D721Med (cell line): ENCODE data around the gene ONECUT3.
"Not testable (repeated sequence)": the region's sequence is repeated elsewhere in the genome, so short reads cannot be mapped to it uniquely, and the experiment has no call there.

Source experiments
- DNase-seq: peaks from one replicate; pipeline ENCODE4 v3.0.0; 2011; ENCODE audit warnings: low spot score; ENCODE audit not compliant: insufficient read length
- FAIRE-seq: peaks from 2 replicates; lab custom pipeline; 2011; peaks lifted over from hg19 to GRCh38; lab: Jason Lieb, UNC
- TF ChIP-seq, protein P1 (sequence below): IDR thresholded peaks from 2 replicates; pipeline ENCODE4 v1.5.1; 2012; ENCODE audit warnings: mild to moderate bottlenecking, control low read depth; ENCODE audit not compliant: insufficient read depth; ENCODE audit errors: missing control alignments

Gene ONECUT3

DNA sequence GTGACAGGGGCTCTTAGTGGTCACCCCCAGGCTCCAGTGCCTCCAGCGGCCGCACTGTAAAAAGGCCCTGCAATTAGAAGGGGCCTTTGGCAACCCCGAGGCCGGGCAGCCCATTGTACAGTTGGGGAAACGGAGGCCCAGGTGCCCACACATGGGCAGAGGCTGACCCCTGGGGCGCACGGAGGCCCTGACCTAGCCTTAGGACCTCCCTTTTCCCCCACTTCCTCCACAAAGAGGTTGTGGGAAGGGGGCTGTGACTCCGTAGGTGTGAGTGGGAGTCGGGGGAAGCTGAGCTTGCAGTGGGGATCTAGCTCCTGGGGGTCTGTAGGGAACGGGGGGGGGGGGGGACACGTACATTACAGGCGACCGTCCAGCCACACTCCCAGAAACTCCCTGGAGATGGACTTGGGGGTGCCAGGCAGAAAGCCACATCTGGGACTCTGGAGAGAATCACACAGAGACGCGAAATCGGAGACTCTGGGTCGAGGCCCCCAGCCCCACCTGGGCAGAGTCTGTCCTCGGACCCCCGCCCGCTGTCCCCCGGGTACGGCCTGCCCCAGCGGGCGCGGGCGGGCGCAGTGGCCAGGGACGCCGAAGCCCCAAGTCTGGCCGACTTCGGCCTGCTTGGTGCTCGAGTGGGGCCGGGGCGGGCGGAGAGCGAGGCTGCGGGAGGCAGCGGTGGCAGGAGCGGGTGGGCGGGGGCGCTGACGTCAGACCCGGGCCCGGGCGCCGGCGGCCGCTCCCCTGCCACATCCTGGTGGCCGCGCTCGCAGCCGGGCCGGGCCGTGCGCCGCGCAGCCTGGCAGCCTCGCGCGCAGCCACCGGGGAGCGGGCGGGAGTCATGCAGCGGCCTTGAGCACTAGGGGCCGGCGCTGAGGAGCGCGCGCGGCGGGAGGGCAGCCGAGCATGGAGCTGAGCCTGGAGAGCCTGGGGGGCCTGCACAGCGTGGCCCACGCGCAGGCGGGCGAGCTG is at the start of gene ONECUT3:
ONECUT3 (plus strand) TSS at position 750 of the 972 bp plus-strand sequence; CDS start at position 907, 157 bp downstream.
- FAIRE-seq: no peak
- no peak for DNase-seq
- TF ChIP-seq, protein P1, sequence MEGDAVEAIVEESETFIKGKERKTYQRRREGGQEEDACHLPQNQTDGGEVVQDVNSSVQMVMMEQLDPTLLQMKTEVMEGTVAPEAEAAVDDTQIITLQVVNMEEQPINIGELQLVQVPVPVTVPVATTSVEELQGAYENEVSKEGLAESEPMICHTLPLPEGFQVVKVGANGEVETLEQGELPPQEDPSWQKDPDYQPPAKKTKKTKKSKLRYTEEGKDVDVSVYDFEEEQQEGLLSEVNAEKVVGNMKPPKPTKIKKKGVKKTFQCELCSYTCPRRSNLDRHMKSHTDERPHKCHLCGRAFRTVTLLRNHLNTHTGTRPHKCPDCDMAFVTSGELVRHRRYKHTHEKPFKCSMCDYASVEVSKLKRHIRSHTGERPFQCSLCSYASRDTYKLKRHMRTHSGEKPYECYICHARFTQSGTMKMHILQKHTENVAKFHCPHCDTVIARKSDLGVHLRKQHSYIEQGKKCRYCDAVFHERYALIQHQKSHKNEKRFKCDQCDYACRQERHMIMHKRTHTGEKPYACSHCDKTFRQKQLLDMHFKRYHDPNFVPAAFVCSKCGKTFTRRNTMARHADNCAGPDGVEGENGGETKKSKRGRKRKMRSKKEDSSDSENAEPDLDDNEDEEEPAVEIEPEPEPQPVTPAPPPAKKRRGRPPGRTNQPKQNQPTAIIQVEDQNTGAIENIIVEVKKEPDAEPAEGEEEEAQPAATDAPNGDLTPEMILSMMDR: no peak

DNA sequence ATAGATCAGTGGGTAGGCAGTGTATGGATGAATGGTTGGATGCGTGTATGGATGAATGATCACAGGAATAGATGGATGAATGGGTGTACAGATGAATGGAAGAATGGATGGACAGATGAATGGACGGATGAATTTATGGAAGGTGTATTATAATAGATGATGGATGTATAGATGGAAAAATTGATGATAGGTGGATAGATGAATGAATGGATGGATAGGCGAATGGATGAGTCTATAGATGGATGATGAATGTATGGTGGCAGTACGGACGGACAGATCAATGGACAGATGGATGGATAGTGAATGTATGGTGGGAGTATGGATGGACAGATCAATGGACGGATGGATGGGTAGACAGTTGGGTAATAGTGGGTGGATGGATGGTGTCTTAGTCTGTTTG is 49.0 kb upstream of the ONECUT3 start:
- no peak for DNase-seq
- FAIRE-seq: no peak
- TF ChIP-seq, protein P1: no peak

DNA sequence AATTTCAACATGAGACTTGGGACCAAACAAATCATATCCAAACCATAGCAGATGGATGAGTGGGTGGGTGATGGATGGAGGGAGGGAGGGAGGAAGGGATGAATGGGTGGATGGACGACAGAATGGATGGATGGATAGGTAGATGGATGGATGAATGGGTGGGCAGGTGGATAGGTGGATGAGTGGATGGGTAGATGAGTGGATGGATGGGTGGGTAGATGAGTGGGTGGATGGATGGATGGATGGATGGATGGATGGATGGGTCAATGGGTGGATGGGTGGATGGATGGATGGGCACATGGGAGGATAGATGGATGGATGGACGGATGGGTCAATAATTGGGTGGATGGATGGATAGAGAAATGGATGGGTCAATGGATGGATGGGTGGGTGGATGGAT is 47.9 kb upstream of the ONECUT3 start:
- no peak for FAIRE-seq
- TF ChIP-seq, protein P1: no peak
- DNase-seq: no peak

DNA sequence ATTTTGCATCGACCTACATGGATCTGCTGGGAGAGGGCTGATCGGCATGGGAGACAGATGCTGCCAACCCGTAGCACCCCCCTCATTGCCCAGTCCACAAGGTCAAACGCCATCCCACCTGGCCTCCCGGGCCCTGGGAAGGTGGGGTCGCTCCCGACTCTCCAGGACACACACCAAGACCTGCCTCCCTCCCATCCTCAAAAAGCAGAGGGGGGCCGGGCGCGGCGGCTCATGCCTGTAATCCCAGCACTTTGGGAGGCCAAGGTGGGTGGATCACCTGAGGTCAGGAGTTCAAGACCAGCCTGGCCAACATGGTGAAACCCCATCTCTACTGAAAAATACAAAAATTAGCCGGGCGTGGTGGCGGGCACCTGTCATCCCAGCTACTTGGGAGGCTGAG is 46.7 kb upstream of the ONECUT3 start:
- FAIRE-seq, DNase-seq: not testable (repeated sequence)

DNA sequence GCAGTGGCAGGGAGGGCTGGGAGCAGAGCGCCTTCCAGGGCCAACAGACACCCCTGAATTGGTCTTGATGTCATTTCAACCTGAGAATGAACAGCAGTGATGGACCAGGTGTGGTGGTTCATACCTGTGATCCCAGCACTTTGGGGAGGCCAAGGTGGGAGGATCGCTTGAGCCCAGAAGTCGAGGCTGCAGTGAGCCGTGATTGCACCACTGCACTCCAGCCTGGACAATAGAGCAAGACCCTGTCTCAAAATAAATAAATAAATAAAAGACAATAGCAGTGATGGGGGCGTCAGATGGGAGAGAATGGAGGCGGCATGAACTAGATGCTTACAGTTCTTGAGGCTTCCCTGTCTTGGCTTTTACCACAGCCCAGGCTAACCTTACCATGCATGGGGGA is 46.1 kb upstream of the ONECUT3 start:
- FAIRE-seq (no peak), DNase-seq (no peak)
- TF ChIP-seq, protein P1: no peak

DNA sequence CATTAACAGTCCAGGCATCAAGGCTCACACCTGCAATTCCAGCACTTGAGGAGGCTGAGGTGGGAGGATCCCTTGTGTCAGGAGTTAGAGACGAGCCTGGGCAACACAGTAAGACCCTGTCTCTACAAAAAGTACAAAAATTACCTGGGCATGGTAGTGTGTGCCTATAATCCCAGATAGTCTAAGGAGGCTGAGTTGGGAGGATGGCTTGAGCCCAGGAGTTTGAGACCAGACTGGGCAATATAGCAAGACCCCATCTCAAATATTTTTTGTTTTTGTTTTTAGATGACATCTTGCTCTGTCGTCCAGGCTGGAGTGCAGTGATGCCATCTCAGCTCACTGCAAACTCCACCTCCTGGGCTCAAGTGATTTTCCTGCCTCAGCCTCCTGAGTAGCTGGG is 40.1 kb upstream of the ONECUT3 start:
- TF ChIP-seq, protein P1: no peak
- DNase-seq: no peak
- no peak for FAIRE-seq

DNA sequence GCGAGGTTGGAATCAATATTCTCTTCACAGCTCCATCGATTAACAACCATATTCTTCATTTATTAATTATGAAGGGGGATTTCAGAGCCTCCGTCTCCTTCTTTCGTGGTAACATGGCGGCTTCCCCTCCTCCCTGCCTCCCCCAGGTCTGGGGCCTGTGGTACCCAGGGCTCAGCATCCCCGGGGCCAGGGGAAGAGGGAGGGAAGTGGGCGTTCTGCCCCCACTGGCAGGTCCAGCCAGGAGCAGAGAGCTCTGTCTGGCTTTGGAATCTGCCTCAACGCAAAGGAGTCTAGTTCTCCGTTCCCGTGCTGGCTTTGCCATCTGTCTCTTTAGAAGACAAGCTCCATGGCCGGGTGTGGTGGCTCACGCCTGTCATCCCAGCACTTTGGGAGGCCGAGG is 37.8 kb upstream of the ONECUT3 start:
- FAIRE-seq (no peak), DNase-seq (no peak)
- TF ChIP-seq, protein P1: no peak
